Measurements from ENCODE around the gene CPEB3.
A peak's percentile ranks its signal among the peaks of the same experiment; 100 is the strongest.

CPEB3 gene

DNA sequence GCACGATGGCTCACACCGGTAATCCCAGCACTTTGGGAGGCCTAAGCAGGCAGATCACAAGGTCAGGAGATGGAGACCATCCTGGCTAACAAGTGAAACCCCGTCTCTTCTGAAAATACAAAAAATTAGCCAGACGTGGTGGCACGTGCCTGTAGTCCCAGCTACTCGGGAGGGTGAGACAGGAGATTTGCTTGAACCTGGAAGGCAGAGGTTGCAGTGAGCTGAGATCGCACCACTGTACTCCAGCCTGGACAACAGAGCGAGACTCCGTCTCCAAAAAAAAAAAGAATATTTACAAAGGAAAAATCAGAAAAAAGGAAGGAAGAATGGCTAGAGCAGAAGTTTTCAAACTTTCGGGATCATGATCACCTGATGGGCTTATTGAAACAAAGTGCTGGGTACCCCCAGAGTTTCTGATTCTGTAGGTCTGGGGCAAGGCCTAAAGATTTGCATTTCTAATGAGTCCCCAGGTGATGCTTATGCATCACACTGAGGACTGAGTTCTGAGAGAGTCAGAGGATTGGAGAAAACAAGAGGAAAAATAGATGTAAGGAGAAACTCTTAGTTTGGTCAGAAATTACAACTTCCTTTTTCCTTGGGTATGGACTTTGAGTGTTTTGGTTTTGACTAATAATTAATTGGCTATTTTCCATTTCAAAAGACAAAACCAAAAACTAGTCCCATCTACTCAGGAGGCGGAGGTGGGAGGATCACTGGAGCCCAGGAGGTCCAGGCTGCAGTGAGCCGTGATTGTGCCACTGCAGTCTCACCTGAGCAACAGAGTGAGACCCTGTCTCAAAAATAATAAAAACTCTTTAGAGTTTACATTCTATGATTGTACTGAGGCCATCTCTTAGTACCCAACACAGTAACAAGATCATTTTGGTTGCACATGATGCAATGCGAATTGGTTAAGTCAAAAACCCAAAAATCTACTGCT, 14.5 kb upstream of the CPEB3 start:
- H3K27me3 ChIP-seq: no peaks in the 10 kb centered on the region
- no peaks in the 10 kb centered on the region for H3K9me3 ChIP-seq (replicated peaks in 1 of 11)
- TF ChIP-seq Cebpa-rat (IDR thresholded peaks at IDR 0.05): no peak
- H3K9ac ChIP-seq: no peak overlapping the region
- no peak overlapping the region for H3K27ac ChIP-seq
- peaks cover 13 to 60% (median 45%) of the 10 kb centered on the region in 11 experiments; a peak in 21 of 22 replicates for H3K36me3 ChIP-seq
- peaks cover 96 to 100% (median 100%) of the 10 kb centered on the region in 11 experiments for H4K20me1 ChIP-seq
- H3K4me1 ChIP-seq: peaks cover 0 to 29% (median 0%) of the 10 kb centered on the region in 10 experiments; a peak in 7 of 20 replicates
- H3K4me2 ChIP-seq: peak overlapping the region in 3 of 11 experiments; percentile 3 to 62 (median 18); a peak in 4 of 22 replicates
- no peak overlapping the region for H3K4me3 ChIP-seq

DNA sequence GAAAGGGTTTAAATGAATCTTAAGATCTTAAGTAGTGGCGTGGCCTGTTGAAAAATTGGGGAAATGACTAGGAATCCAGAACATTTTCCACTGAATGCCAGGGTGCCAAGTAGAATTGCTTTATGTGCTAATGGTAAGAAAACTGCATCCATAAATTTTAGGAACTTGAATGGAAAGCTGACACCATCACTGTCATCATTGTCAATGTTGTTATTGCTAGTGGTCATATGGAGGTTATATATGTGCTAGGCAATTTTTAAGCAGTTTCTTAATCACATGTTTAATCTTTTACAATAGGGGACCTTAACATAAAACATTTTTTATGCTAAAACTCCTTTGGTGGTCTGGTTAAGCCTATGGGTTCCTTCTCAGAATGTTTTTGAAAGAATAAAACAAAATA, 13.2 kb upstream of the CPEB3 start:
- Histone ChIP-seq H3K27ac (no peak overlapping the region), H3K4me2 (no peak overlapping the region), H3K9me3 (replicated peaks in 1 of 11) (no peaks in the 10 kb centered on the region), H3K4me3 (no peak overlapping the region), H3K4me1 (peaks cover 0 to 29% (median 0%) of the 10 kb centered on the region in 10 experiments; a peak in 7 of 20 replicates), H4K20me1 (peaks cover 96 to 100% (median 100%) of the 10 kb centered on the region in 11 experiments), H3K27me3 (no peaks in the 10 kb centered on the region), H3K36me3 (peaks cover 25 to 68% (median 54%) of the 10 kb centered on the region in 11 experiments; a peak in 21 of 22 replicates), H3K9ac (no peak overlapping the region)
- TF ChIP-seq Cebpa-rat (IDR thresholded peaks at IDR 0.05): no peak

DNA sequence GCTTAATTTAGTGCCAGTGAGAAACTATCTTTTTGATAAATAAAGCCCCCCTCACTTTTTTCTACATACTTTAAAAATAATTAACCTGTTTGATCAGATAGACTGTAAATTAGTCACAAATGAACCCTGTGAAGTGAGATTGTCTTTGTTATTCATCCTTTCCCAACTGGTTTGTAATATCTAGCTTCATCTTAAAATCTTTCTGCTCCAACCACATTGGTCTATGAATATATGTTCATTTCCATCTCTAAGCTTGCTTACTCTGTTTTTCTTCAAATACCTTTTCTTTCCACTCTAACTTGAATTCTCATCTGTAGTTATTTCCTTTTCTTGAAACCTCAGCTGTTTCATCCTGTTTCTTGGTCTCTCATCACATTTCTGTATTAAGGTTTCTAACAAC, 12.2 kb upstream of the CPEB3 start:
- no peak overlapping the region for H3K9ac ChIP-seq
- H3K36me3 ChIP-seq: peaks cover 34 to 73% (median 61%) of the 10 kb centered on the region in 11 experiments; a peak in 21 of 22 replicates
- H3K4me3 ChIP-seq: no peak overlapping the region
- H3K4me2 ChIP-seq: 0 out of 22 replicates have a peak overlapping the region, but pooled peaks of 1 of the 11 experiments have one; percentile 26
- H4K20me1 ChIP-seq: peaks cover 96 to 100% (median 100%) of the 10 kb centered on the region in 11 experiments
- no peak overlapping the region for H3K27ac ChIP-seq
- peaks cover 0 to 29% (median 0%) of the 10 kb centered on the region in 10 experiments; a peak in 7 of 20 replicates for H3K4me1 ChIP-seq
- no peaks in the 10 kb centered on the region for H3K9me3 ChIP-seq (replicated peaks in 1 of 11)
- H3K27me3 ChIP-seq: no peaks in the 10 kb centered on the region
- no peak for TF ChIP-seq Cebpa-rat (IDR thresholded peaks at IDR 0.05)

DNA sequence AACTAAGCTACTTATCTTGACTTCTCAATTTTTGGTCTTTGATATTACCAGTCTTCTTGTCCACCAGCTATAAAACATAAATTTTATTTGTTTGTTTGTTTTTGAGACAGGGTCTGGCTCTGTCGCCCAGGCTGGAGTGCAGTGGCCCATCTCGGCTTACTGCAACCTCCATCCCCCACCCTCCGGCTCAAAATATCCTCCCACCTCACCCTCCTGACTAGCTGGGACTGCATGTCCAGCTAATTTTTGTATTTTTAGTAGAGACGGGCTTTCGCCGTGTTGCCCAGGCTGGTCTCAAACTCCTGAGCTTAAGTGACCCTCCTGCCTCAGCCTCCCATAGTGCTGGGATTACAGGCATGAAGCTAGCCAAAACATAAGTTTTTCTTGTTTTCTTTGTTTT, 7.6 kb upstream of the CPEB3 start:
- Histone ChIP-seq H3K4me1 (peaks cover 12 to 51% (median 22%) of the 10 kb centered on the region in 10 experiments), H4K20me1 (peaks cover 98 to 100% (median 100%) of the 10 kb centered on the region in 11 experiments), H3K27ac (no peak overlapping the region), H3K36me3 (peaks cover 49 to 89% (median 78%) of the 10 kb centered on the region in 11 experiments), H3K9ac (no peak overlapping the region), H3K4me3 (no peak overlapping the region), H3K4me2 (no peak overlapping the region), H3K9me3 (replicated peaks in 1 of 11) (no peaks in the 10 kb centered on the region), H3K27me3 (no peaks in the 10 kb centered on the region)
- no peak for TF ChIP-seq Cebpa-rat (IDR thresholded peaks at IDR 0.05)

DNA sequence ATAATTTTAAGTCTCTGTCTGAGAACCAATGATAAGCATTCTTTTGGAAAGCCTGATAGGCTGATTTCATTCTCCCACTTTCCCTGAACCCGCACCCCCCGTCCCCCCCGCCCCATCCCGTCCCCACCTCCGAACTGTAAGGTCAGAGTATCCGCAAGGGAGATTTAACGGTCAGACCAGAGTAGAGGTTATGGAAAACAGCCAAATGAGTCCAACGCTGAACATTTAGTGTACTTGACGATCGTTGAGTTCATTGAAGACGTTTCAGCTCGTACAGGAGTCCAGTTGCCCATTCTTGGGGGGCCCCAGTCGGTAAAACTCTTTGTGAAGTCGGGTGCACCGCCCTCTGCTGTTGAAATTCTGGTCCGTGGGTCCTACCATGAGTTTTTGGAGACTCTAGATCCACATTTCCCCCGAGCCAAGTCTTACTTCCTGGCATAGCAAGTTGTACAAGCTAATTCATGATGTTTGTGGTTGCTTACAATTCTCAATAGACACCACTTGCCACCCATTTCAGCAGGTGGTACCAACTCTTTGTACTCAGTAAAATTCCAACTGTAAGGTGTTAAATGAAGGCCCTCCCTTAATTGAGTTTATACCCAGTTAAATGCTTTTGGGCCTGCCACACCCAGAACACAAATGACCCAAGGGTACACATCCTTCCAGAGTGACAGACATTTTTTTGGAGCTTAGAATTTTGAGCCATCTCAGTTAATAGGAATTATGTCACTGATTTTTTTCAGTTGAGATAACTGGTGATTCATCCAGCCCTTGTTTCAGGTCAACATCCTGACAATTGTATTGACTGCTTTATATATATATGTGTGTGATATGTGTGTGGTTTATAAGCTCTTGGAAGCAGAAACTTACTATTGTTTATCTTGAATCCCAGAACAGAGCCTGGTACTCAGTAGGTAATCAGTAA, 1.3 kb upstream of the CPEB3 start:
- peaks cover 0 to 3% (median 0%) of the 10 kb centered on the region in 11 experiments; a peak in 1 of 22 replicates for H3K27me3 ChIP-seq
- peak overlapping the region; percentile 87 to 99 (median 99) for H3K9ac ChIP-seq
- no peaks in the 10 kb centered on the region for H3K9me3 ChIP-seq (replicated peaks in 1 of 11)
- peak overlapping the region; percentile 85 to 99 (median 97); a peak in 19 of 22 replicates for H3K27ac ChIP-seq
- H3K4me2 ChIP-seq: peak overlapping the region; percentile 61 to 90 (median 82)
- peaks cover 28 to 61% (median 37%) of the 10 kb centered on the region in 10 experiments for H3K4me1 ChIP-seq
- peaks cover 20 to 47% (median 38%) of the 10 kb centered on the region in 11 experiments for H3K36me3 ChIP-seq
- H3K4me3 ChIP-seq: peak overlapping the region; percentile 73 to 100 (median 99)
- peaks cover 50 to 58% (median 52%) of the 10 kb centered on the region in 11 experiments for H4K20me1 ChIP-seq
- TF ChIP-seq Cebpa-rat (IDR thresholded peaks at IDR 0.05): no peak

DNA sequence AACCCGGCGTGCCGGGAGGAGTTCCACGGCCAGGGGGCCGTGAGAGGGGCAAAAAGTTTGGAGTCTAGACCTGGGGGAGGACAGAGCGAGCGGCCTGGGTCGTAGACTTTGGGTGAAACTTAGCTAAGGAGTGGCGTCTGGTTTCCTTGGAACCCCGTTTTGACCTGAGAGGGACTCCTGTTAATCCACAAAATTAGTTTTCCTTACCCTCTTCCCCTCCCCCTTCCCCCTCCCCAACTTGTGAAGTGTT, 663 bp upstream of the CPEB3 start:
- Histone ChIP-seq H3K9me3 (replicated peaks in 1 of 11) (no peaks in the 10 kb centered on the region), H3K4me2 (peak overlapping the region; percentile 54 to 90 (median 79); a peak in 21 of 22 replicates), H3K27me3 (peaks cover 0 to 3% (median 0%) of the 10 kb centered on the region in 11 experiments; a peak in 1 of 22 replicates), H3K9ac (peak overlapping the region; percentile 87 to 99 (median 99)), H3K27ac (peak overlapping the region; percentile 85 to 99 (median 97)), H3K36me3 (peaks cover 20 to 40% (median 32%) of the 10 kb centered on the region in 11 experiments), H4K20me1 (peaks cover 43 to 52% (median 46%) of the 10 kb centered on the region in 11 experiments), H3K4me3 (peak overlapping the region; percentile 73 to 100 (median 99)), H3K4me1 (peaks cover 28 to 54% (median 35%) of the 10 kb centered on the region in 10 experiments)
- no peak for TF ChIP-seq Cebpa-rat (IDR thresholded peaks at IDR 0.05)

DNA sequence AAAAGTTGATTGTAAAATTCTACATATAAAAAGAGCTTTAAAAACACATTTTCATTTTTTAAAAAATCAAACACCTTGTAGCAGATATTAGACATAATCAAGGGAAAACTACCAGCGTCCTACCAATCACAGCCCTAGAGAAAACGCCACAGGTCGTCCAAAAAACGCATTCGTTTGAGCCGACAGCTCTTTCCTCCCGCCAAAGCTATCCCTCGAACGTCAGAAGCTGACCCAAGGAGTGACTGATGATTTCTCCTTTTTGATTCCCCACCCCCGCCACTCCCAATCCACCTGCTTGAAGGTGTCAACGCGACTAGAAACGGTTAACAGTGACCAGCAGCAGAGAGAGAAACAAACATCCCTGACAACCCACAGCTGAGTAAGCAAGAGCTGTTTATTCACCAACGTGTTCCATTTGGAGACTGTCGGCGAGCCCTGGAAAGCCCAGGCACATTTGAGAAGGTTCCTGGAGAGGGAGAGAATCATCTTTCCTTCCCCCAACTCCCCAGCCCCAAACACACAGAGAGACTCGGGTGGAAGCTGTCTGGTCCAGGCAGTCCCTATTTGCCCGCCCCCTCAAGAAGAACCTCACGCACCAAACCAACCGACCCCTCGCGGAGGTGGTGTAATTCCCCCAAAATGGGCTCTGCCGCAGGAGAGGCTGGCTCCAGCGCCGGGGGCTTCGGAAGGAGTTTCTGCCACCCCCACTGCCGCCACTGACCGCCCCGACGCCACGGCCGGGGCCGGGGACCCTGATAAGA, 622 bp downstream of the CPEB3 start:
- no peaks in the 10 kb centered on the region for H3K9me3 ChIP-seq (replicated peaks in 1 of 11)
- H3K27ac ChIP-seq: peak overlapping the region; percentile 85 to 99 (median 97)
- no peak for TF ChIP-seq Cebpa-rat (IDR thresholded peaks at IDR 0.05)

More for the DNA sequence above, 622 bp downstream of the CPEB3 start:
- Histone ChIP-seq H3K4me3 (peak overlapping the region; percentile 73 to 100 (median 99)), H3K36me3 (peaks cover 19 to 27% (median 24%) of the 10 kb centered on the region in 11 experiments), H3K27me3 (peaks cover 0 to 3% (median 0%) of the 10 kb centered on the region in 11 experiments; a peak in 1 of 22 replicates), H3K4me2 (peak overlapping the region; percentile 77 to 99 (median 92)), H4K20me1 (peaks cover 30 to 39% (median 33%) of the 10 kb centered on the region in 11 experiments; a peak in 21 of 22 replicates), H3K4me1 (peaks cover 21 to 46% (median 25%) of the 10 kb centered on the region in 10 experiments), H3K9ac (peak overlapping the region; percentile 87 to 99 (median 99))

All from BLaER1 treated with 17β-estradiol and CSF1 and Interleukin-3, amounts not matched to agents 10 nM and 100 nM (cell line).